B cell (primary cell): ENCODE measurements around the gene IGSF9. TPM values are rescaled to one million over a fixed set of nuclear protein-coding genes. Genes with fewer than 3 reads are reported as not detected.

Experiments
- ATAC-seq: fragments of 200-7000 bp; cut with Tn5 transposase; one replicate; pipeline ENCODE4 v1.10.0; 2021; ENCODE audit warnings: low read depth, mild to moderate bottlenecking, moderate number of reproducible peaks, moderate library complexity
- CTCF ChIA-PET: fragments of 350-600 bp; sonication (Branson Sonifier 250); formaldehyde crosslinking; loops from one replicate; lab custom pipeline; 2021; ENCODE audit warnings: antibody characterized with exemption, inconsistent platforms; lab: Charles Lee
- POLR2A ChIA-PET: fragments of 350-600 bp; sonication (Branson Sonifier 250); formaldehyde crosslinking; loops from one replicate; lab custom pipeline; 2021; ENCODE audit warnings: antibody characterized with exemption; lab: Charles Lee
- DNase-seq: peaks from one replicate; pipeline ENCODE4 v3.0.0; 2013
- H2AFZ ChIP-seq: 2 replicates; pipeline ENCODE4 v1.6.1; 2012; ENCODE audit warnings: mild to moderate bottlenecking, low read depth, low read length; ENCODE audit not compliant: insufficient read depth, poor library complexity, severe bottlenecking
- H3K27ac ChIP-seq, 2 donors: 1 replicate in 1 of 2; 2 replicates in 1 of 2; pipeline ENCODE4 v1.5.1; 2012 to 2013; ENCODE audit warnings: low read length in 2 of 2, mild to moderate bottlenecking in 2 of 2, moderate library complexity in 1 of 2
- H3K27me3 ChIP-seq, 4 experiments: fragments of 200-600 bp in 1 of 4; sonication (generic) in 1 of 4; replicated peaks in 1 of 4; 1 replicate in 2 of 4; 2 replicates in 2 of 4; pipeline versions ENCODE4 v1.6.1 to v1.7.0; 2013 to 2016; ENCODE audit warnings: low read length in 3 of 4, mild to moderate bottlenecking in 2 of 4, mixed read lengths in 1 of 4, moderate library complexity in 1 of 4; ENCODE audit not compliant: insufficient read depth in 4 of 4, control insufficient read depth in 3 of 4; ENCODE audit errors: control extremely low read depth in 1 of 4
- H3K36me3 ChIP-seq, 2 experiments: replicated peaks in 1 of 2; 1 replicate in 1 of 2; 2 replicates in 1 of 2; pipeline versions ENCODE4 v1.6.1 to v1.7.1; 2013; ENCODE audit warnings: low read length in 1 of 2; ENCODE audit not compliant: insufficient read depth in 2 of 2, control insufficient read depth in 1 of 2; ENCODE audit errors: control extremely low read depth in 1 of 2, extremely low read depth in 1 of 2
- H3K4me1 ChIP-seq, 2 donors: fragments of 200-600 bp in 1 of 2; sonication (generic) in 1 of 2; 1 replicate in 1 of 2; 2 replicates in 1 of 2; pipeline versions ENCODE4 v1.5.1 to v1.6.1; 2013 to 2017; ENCODE audit warnings: low read length in 2 of 2; ENCODE audit not compliant: control insufficient read depth in 2 of 2, insufficient read depth in 2 of 2
- H3K4me2 ChIP-seq: replicated peaks from 2 replicates; pipeline ENCODE3; 2012; ENCODE audit warnings: mild to moderate bottlenecking, low read depth, low read length; ENCODE audit not compliant: poor library complexity, severe bottlenecking
- H3K4me3 ChIP-seq, 5 experiments: fragments of 200-600 bp in 1 of 5; sonication (generic) in 1 of 5; 1 replicate in 3 of 5; 2 replicates in 2 of 5; pipeline versions ENCODE4 v1.5.1 to v1.7.0; 2011 to 2016; ENCODE audit warnings: low read length in 4 of 5, mild to moderate bottlenecking in 4 of 5, low read depth in 2 of 5, control low read depth in 1 of 5, moderate library complexity in 1 of 5; ENCODE audit not compliant: insufficient read depth in 1 of 5; ENCODE audit errors: control extremely low read depth in 1 of 5, extremely low read depth in 1 of 5
- H3K79me2 ChIP-seq: fragments of 200-600 bp; sonication (generic); one replicate; pipeline ENCODE4 v1.6.0; 2016; ENCODE audit warnings: low read length; ENCODE audit not compliant: control insufficient read depth, insufficient read depth
- H3K9ac ChIP-seq: fragments of 200-600 bp; sonication (generic); 2 replicates; pipeline ENCODE4 v1.6.1; 2017; ENCODE audit warnings: mild to moderate bottlenecking, low read length, moderate library complexity
- H3K9me3 ChIP-seq, 3 donors: one replicate each; pipeline versions ENCODE4 v1.6.1 to v1.7.1; 2013; ENCODE audit warnings: low read length in 2 of 3; ENCODE audit not compliant: control insufficient read depth in 2 of 3, insufficient read depth in 1 of 3; ENCODE audit errors: control extremely low read depth in 1 of 3
- H4K20me1 ChIP-seq: 2 replicates; pipeline ENCODE4 v1.6.0; 2012; ENCODE audit warnings: mild to moderate bottlenecking, low read length; ENCODE audit not compliant: insufficient read depth, control insufficient read depth, poor library complexity, severe bottlenecking
- H3K27ac Mint-ChIP-seq: one replicate; pipeline ENCODE4 v1.8.0; 2021; ENCODE audit warnings: mixed read lengths
- H3K27me3 Mint-ChIP-seq: one replicate; pipeline ENCODE4 v1.8.0; 2021; ENCODE audit warnings: mixed read lengths
- H3K4me1 Mint-ChIP-seq: one replicate; pipeline ENCODE4 v1.8.0; 2021; ENCODE audit warnings: mixed read lengths
- H3K4me3 Mint-ChIP-seq: one replicate; pipeline ENCODE4 v1.8.0; 2021; ENCODE audit warnings: mixed read lengths
- H3K9me3 Mint-ChIP-seq: one replicate; pipeline ENCODE4 v1.8.0; 2022; ENCODE audit warnings: mixed read lengths; ENCODE audit not compliant: insufficient read depth
- CTCF ChIP-seq: fragments of 200-600 bp; IDR thresholded peaks from one replicate; pipeline ENCODE4 v1.8.0; 2022; ENCODE audit warnings: antibody characterized with exemption, mild to moderate bottlenecking
- EZH2 ChIP-seq: IDR thresholded peaks from 2 replicates; pipeline ENCODE4 v1.6.1; 2012; ENCODE audit warnings: borderline replicate concordance, low read depth, mild to moderate bottlenecking, moderate library complexity, low read length; ENCODE audit not compliant: insufficient read depth, poor library complexity, severe bottlenecking
- WGBS: methylation state at CpG from one replicate; pipeline ENCODE4 v1.1.5; 2013; ENCODE audit warnings: missing lambda C conversion rate; ENCODE audit not compliant: insufficient coverage; 5-methylcytosine and 5-hydroxymethylcytosine counted together
- intact Hi-C: fragments of 100-400 bp; cut with micrococcal nuclease; formaldehyde crosslinking; loops from one replicate; pipeline ENCODE4 v1.10.0; 2022
- polyA plus RNA-seq: library from polyadenylated mRNA; depleted of rRNA; stranded (reverse); fragments of >200 nt; gene quantifications from 2 replicates; pipeline ENCODE4 v1.2.3, GENCODE V29; 2012
- total RNA-seq, 2 donors: library from RNA; stranded (reverse); fragments of 120-200 nt in 1 of 2; gene quantifications; 1 replicate in 1 of 2; 2 replicates in 1 of 2; pipeline versions ENCODE4 v1.2.3 to v1.2.4, GENCODE V29; 2013 to 2022

The IGSF9 gene
- total and polyA plus RNA-seq, 2 donors (not counting 1 experiment from before 2014, with no cell fraction given), result 0.36 to 0.37 TPM

- ATAC-seq (peak; percentile 21), DNase-seq (peak; percentile 90)
- H3K27me3 ChIP-seq, result no peaks in the 10 kb centered on the region
- no peak for TF ChIP-seq CTCF
- no peak for TF ChIP-seq EZH2
- CTCF ChIA-PET, result interaction anchor here (0.8 to 8.7 kb wide), 6 partner anchors 9 to 122 kb away, joined by 3 to 81 read pairs (median 10); no protein-coding TSS in a partner anchor
- intact Hi-C loops, result loop anchor here (5.0 to 10.0 kb wide), 3 partner anchors 176 to 1824 kb away; partner anchors contain the start of genes DUSP12, IGSF8 and USF1
- peak overlapping the region; percentile 98 to 100 for H3K27ac ChIP-seq
- H2AFZ ChIP-seq, result no peak overlapping the region
- WGBS, result no CpG with 5 or more reads among the region's 1 CpG
- Mint-ChIP-seq H3K27me3 (no peaks in the 10 kb centered on the region), H3K4me1 (peaks cover 65% of the 10 kb centered on the region), H3K4me3 (peak overlapping the region; percentile 96), H3K9me3 (no peaks in the 10 kb centered on the region), H3K27ac (peak overlapping the region; percentile 99)
- peak overlapping the region; percentile 97 for H3K9ac ChIP-seq
- H3K79me2 ChIP-seq, result peaks cover 67% of the 10 kb centered on the region
- peaks cover 42 to 57% of the 10 kb centered on the region in 2 donors for H3K4me1 ChIP-seq
- peak overlapping the region; percentile 99 for H3K4me2 ChIP-seq
- POLR2A ChIA-PET, result interaction anchor here (1.0 to 1.6 kb wide), 2 partner anchors 25 to 67 kb away, joined by 3 read pairs; partner anchors contain the start of gene IGSF9
- peak overlapping the region; percentile 81 to 100 (median 99) for H3K4me3 ChIP-seq
- peaks cover 38% of the 10 kb centered on the region for H4K20me1 ChIP-seq
- H3K9me3 ChIP-seq, result peaks cover 0 to 4% (median 0%) of the 10 kb centered on the region in 3 donors
- peaks cover 4 to 52% of the 10 kb centered on the region in 2 experiments for H3K36me3 ChIP-seq
These were observed 24.2 kb downstream of the IGSF9 start for GRCh38 chr1:159921251-159921650.

DNA sequence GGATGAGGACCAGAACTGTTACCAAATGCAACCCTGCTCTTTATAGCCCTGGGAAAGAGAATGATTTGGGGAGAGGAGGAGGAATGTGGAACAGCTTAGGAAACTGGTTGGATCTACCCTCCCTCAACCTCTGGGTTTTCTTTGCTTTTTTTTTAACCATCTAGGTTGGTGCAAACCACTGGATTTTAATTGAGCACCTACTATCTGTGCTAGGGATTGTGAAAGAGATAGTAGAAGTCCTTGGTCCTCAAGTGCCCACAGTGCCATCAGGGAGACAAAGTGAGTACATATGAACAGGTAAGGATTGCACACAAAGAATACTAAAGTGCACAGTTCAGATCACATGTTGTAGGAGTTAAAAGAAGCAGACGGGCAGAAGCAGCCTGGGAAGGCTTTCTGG lies 24.8 kb downstream of the IGSF9 start:
- H4K20me1 ChIP-seq, result peaks cover 38% of the 10 kb centered on the region
- no peaks in the 10 kb centered on the region for H3K27me3 ChIP-seq
- Mint-ChIP-seq H3K9me3 (no peaks in the 10 kb centered on the region), H3K27me3 (no peaks in the 10 kb centered on the region), H3K4me3 (peak overlapping the region; percentile 96), H3K27ac (peak overlapping the region; percentile 99), H3K4me1 (peaks cover 66% of the 10 kb centered on the region)
- intact Hi-C loops, result loop anchor here (5.0 to 10.0 kb wide), 3 partner anchors 177 to 1824 kb away; partner anchors contain the start of genes DUSP12, IGSF8 and USF1
- H3K4me3 ChIP-seq, result peak overlapping the region in 2 of 5 experiments; percentile 12 to 81
- ChIA-PET POLR2A (interaction anchor here (1.6 kb wide), 1 partner anchor 25 kb away, joined by 3 read pairs; the partner anchor contains the start of gene IGSF9), CTCF (interaction anchor here (1.3 to 8.7 kb wide), 4 partner anchors 13 to 87 kb away, joined by 7 to 81 read pairs (median 44); no protein-coding TSS in a partner anchor)
- peaks cover 36 to 51% of the 10 kb centered on the region in 2 donors for H3K4me1 ChIP-seq
- peaks cover 4 to 52% of the 10 kb centered on the region in 2 experiments for H3K36me3 ChIP-seq
- no peak overlapping the region for H2AFZ ChIP-seq
- no CpG with 5 or more reads among the region's 1 CpG for WGBS
- ATAC-seq, result no peak
- peak overlapping the region; percentile 97 for H3K9ac ChIP-seq
- H3K9me3 ChIP-seq, result peaks cover 0 to 4% (median 0%) of the 10 kb centered on the region in 3 donors
- DNase-seq, result peak; percentile 32
- peaks cover 61% of the 10 kb centered on the region for H3K79me2 ChIP-seq
- H3K27ac ChIP-seq, result peak overlapping the region; percentile 98 to 100
- H3K4me2 ChIP-seq, result peak overlapping the region; percentile 99
- no peak for TF ChIP-seq CTCF
- no peak for TF ChIP-seq EZH2
